Subcutaneous abdominal adipose tissue (tissue), 5 donors: ENCODE measurements around the gene SYNM.
A peak's percentile ranks its signal among the peaks of the same experiment; 100 is the strongest.

Source experiments
- H3K27ac ChIP-seq: one replicate; pipeline ENCODE4 v1.7.0; 2013; ENCODE audit warnings: low read depth, mild to moderate bottlenecking, inconsistent platforms, low read length, moderate library complexity
- H3K27me3 ChIP-seq, 5 donors: one replicate each; pipeline ENCODE4 v1.7.0; 2013; ENCODE audit warnings: low read length in 5 of 5, inconsistent platforms in 1 of 5; ENCODE audit not compliant: control insufficient read depth in 5 of 5, insufficient read depth in 4 of 5
- H3K36me3 ChIP-seq, 5 donors: one replicate each; pipeline ENCODE4 v1.7.0; 2013; ENCODE audit warnings: low read length in 5 of 5; ENCODE audit not compliant: control insufficient read depth in 5 of 5, insufficient read depth in 5 of 5
- H3K4me1 ChIP-seq, 5 donors: one replicate each; pipeline ENCODE4 v1.7.0; 2013; ENCODE audit warnings: low read length in 5 of 5, mild to moderate bottlenecking in 3 of 5, moderate library complexity in 1 of 5; ENCODE audit not compliant: control insufficient read depth in 5 of 5, insufficient read depth in 5 of 5
- H3K4me3 ChIP-seq, 5 donors: one replicate each; pipeline ENCODE4 v1.7.0; 2013; ENCODE audit warnings: low read length in 5 of 5, low read depth in 1 of 5
- H3K9ac ChIP-seq, 5 donors: one replicate each; pipeline ENCODE4 v1.7.0; 2013; ENCODE audit warnings: low read length in 5 of 5, mild to moderate bottlenecking in 4 of 5, moderate library complexity in 3 of 5
- H3K9me3 ChIP-seq, 5 donors: one replicate each; pipeline ENCODE4 v1.7.0; 2013; ENCODE audit warnings: low read length in 5 of 5; ENCODE audit not compliant: control insufficient read depth in 5 of 5
- donor health status: healthy.
- donor health status: healthy.
- donor health status: healthy.
- donor health status: healthy.
- donor health status: healthy.

Gene SYNM

GRCh38 chr15:99097441-99098410 lies 7.2 kb upstream of the SYNM start:
- H3K4me3 ChIP-seq = no peak overlapping the region
- H3K27ac ChIP-seq = no peak overlapping the region

GRCh38 chr15:99098426-99098825 lies 6.5 kb upstream of the SYNM start:
- Histone ChIP-seq H3K9me3 (no peaks in the 10 kb centered on the region), H3K9ac (no peak overlapping the region), H3K27ac (no peak overlapping the region), H3K36me3 (no peaks in the 10 kb centered on the region), H3K4me3 (no peak overlapping the region), H3K27me3 (peaks cover 2 to 23% (median 8%) of the 10 kb centered on the region in 5 donors), H3K4me1 (peaks cover 4 to 27% (median 17%) of the 10 kb centered on the region in 5 donors)

More at GRCh38 chr15:99097441-99098410, 7.2 kb upstream of the SYNM start:
- no peak overlapping the region for H3K9ac ChIP-seq
- H3K27me3 ChIP-seq = peaks cover 2 to 23% (median 8%) of the 10 kb centered on the region in 5 donors
- no peaks in the 10 kb centered on the region for H3K36me3 ChIP-seq
- H3K9me3 ChIP-seq = no peaks in the 10 kb centered on the region
- peaks cover 4 to 22% (median 14%) of the 10 kb centered on the region in 5 donors for H3K4me1 ChIP-seq

DNA sequence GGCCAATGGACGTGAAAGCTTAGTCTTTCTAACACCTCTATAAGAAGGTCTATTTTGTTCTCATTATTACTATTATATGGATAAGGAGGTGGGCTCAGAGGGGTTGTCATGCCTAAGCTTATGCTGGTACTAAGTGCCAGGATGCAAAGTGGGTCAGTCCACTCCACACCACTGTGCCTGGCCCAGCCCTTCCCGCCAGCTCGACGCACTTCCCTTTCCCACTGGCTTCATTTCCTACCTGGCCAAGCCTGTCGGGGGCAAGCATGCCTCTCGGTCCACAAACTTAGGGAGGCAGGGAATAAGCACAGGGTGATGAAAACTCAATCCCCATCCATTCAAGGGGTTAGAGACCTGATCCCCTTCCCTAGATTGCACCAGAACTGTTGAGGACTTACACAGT lies 5.9 kb upstream of the SYNM start:
- Histone ChIP-seq H3K36me3 (no peaks in the 10 kb centered on the region), H3K9ac (no peak overlapping the region), H3K27ac (no peak overlapping the region), H3K4me1 (peaks cover 4 to 29% (median 17%) of the 10 kb centered on the region in 5 donors), H3K9me3 (no peaks in the 10 kb centered on the region), H3K4me3 (no peak overlapping the region), H3K27me3 (peaks cover 2 to 23% (median 8%) of the 10 kb centered on the region in 5 donors)

- no peak overlapping the region for H3K4me3 ChIP-seq
- H3K9me3 ChIP-seq = no peaks in the 10 kb centered on the region
- H3K27ac ChIP-seq = no peak overlapping the region
- peaks cover 2 to 23% (median 8%) of the 10 kb centered on the region in 5 donors for H3K27me3 ChIP-seq
- peaks cover 4 to 29% (median 19%) of the 10 kb centered on the region in 5 donors for H3K4me1 ChIP-seq
- no peaks in the 10 kb centered on the region for H3K36me3 ChIP-seq
- no peak overlapping the region for H3K9ac ChIP-seq
Measured at GRCh38 chr15:99099661-99100060, 5.2 kb upstream of the SYNM start.

- no peak overlapping the region for H3K9ac ChIP-seq
- H3K4me3 ChIP-seq = peak overlapping the region in 4 of 5 donors; percentile 17 to 52 (median 30)
Measured at GRCh38 chr15:99100245-99101173, 4.4 kb upstream of the SYNM start.

GRCh38 chr15:99101501-99101900 lies 3.4 kb upstream of the SYNM start:
- Histone ChIP-seq H3K27ac (no peak overlapping the region), H3K27me3 (peaks cover 2 to 16% (median 8%) of the 10 kb centered on the region in 5 donors)

More at GRCh38 chr15:99100245-99101173, 4.4 kb upstream of the SYNM start:
- Histone ChIP-seq H3K36me3 (no peaks in the 10 kb centered on the region), H3K27ac (no peak overlapping the region), H3K9me3 (no peaks in the 10 kb centered on the region), H3K4me1 (peaks cover 4 to 33% (median 26%) of the 10 kb centered on the region in 5 donors), H3K27me3 (peaks cover 2 to 23% (median 8%) of the 10 kb centered on the region in 5 donors)

GRCh38 chr15:99102332-99103235 lies 2.3 kb upstream of the SYNM start:
- Histone ChIP-seq H3K27me3 (peaks cover 2 to 16% (median 8%) of the 10 kb centered on the region in 5 donors), H3K9me3 (no peaks in the 10 kb centered on the region), H3K4me1 (peaks cover 9 to 53% (median 47%) of the 10 kb centered on the region in 5 donors), H3K4me3 (peak overlapping the region in 1 of 5 donors; percentile 33), H3K36me3 (no peaks in the 10 kb centered on the region), H3K9ac (no peak overlapping the region), H3K27ac (no peak overlapping the region)

More at GRCh38 chr15:99101501-99101900, 3.4 kb upstream of the SYNM start:
- no peak overlapping the region for H3K9ac ChIP-seq
- H3K4me3 ChIP-seq = no peak overlapping the region
- no peaks in the 10 kb centered on the region for H3K9me3 ChIP-seq
- peaks cover 4 to 42% (median 36%) of the 10 kb centered on the region in 5 donors for H3K4me1 ChIP-seq
- no peaks in the 10 kb centered on the region for H3K36me3 ChIP-seq

DNA sequence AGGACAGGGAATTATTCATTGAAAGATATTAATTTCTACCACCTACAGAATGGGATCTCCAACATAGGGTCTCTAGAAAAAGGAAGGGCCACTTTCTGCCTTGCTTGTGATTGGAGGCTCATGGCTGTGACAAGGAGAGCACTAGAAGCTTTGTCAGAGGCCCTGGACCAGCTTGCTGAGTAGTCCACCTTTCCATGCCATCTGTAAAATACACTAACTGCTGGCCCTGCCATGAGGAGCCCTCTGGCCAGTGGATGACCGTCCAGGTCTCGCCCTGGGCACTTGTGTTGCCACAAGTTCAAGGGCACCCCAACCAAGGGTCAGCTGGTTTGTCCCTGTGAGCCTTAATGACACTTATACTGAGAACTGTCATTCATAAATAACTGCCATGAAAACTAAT lies 1.6 kb upstream of the SYNM start:
- no peaks in the 10 kb centered on the region for H3K9me3 ChIP-seq
- H3K9ac ChIP-seq = no peak overlapping the region
- H3K27me3 ChIP-seq = peaks cover 2 to 16% (median 8%) of the 10 kb centered on the region in 5 donors
- no peaks in the 10 kb centered on the region for H3K36me3 ChIP-seq
- H3K4me3 ChIP-seq = no peak overlapping the region
- H3K4me1 ChIP-seq = peaks cover 9 to 60% (median 48%) of the 10 kb centered on the region in 5 donors
- H3K27ac ChIP-seq = no peak overlapping the region
